Trophoblast cell (in vitro differentiated cells and primary cell): ENCODE measurements around the gene ASIC2.

Experiments used
- DNase-seq, 2 donors: peaks; one replicate each; pipeline ENCODE4 v3.0.0-alpha.2; 2016
- H2AFZ ChIP-seq: 2 replicates; pipeline ENCODE4 v1.6.1; 2013; ENCODE audit warnings: low read length, moderate library complexity, mild to moderate bottlenecking; ENCODE audit not compliant: insufficient read depth, poor library complexity
- H2AK5ac ChIP-seq: 2 replicates; pipeline ENCODE4 v1.6.1; 2013; ENCODE audit warnings: mild to moderate bottlenecking, low read length
- H2BK120ac ChIP-seq: 2 replicates; pipeline ENCODE4 v1.6.1; 2013; ENCODE audit warnings: low read length, mild to moderate bottlenecking, moderate library complexity; ENCODE audit not compliant: insufficient read depth, poor library complexity
- H2BK12ac ChIP-seq: 2 replicates; pipeline ENCODE4 v1.6.1; 2013; ENCODE audit warnings: mild to moderate bottlenecking, low read length, moderate library complexity
- H2BK5ac ChIP-seq: 2 replicates; pipeline ENCODE4 v1.6.1; 2013; ENCODE audit warnings: low read length, low read depth, moderate library complexity, mild to moderate bottlenecking; ENCODE audit not compliant: poor library complexity
- H3K14ac ChIP-seq: 2 replicates; pipeline ENCODE4 v1.6.1; 2013; ENCODE audit warnings: mild to moderate bottlenecking, low read length
- H3K18ac ChIP-seq: 2 replicates; pipeline ENCODE4 v1.6.1; 2013; ENCODE audit warnings: mild to moderate bottlenecking, low read length
- H3K23ac ChIP-seq: 2 replicates; pipeline ENCODE4 v1.6.1; 2013; ENCODE audit warnings: low read length
- H3K27ac ChIP-seq: 2 replicates; pipeline ENCODE4 v1.5.1; 2013; ENCODE audit warnings: low read depth, mild to moderate bottlenecking, inconsistent platforms, low read length, moderate library complexity
- H3K27me3 ChIP-seq: 2 replicates; pipeline ENCODE4 v1.6.1; 2013; ENCODE audit warnings: inconsistent platforms, mild to moderate bottlenecking, low read length, moderate library complexity; ENCODE audit not compliant: insufficient read depth
- H3K36me3 ChIP-seq, 2 experiments: 1 replicate in 1 of 2; 2 replicates in 1 of 2; pipeline ENCODE4 v1.6.1; 2013; ENCODE audit warnings: low read length in 2 of 2, mild to moderate bottlenecking in 2 of 2, moderate library complexity in 1 of 2; ENCODE audit not compliant: insufficient read depth in 2 of 2, control insufficient read depth in 1 of 2
- H3K4ac ChIP-seq: 2 replicates; pipeline ENCODE4 v1.6.1; 2013; ENCODE audit warnings: low read depth, mild to moderate bottlenecking, low read length, moderate library complexity
- H3K4me1 ChIP-seq, 2 experiments: 1 replicate in 1 of 2; 2 replicates in 1 of 2; pipeline ENCODE4 v1.6.1; 2013; ENCODE audit warnings: low read length in 2 of 2, mild to moderate bottlenecking in 2 of 2, moderate library complexity in 1 of 2; ENCODE audit not compliant: insufficient read depth in 2 of 2, control insufficient read depth in 1 of 2
- H3K4me2 ChIP-seq: 2 replicates; pipeline ENCODE4 v1.6.1; 2013; ENCODE audit warnings: inconsistent platforms, mild to moderate bottlenecking, low read length, moderate library complexity
- H3K4me3 ChIP-seq: 2 replicates; pipeline ENCODE4 v1.5.1; 2013; ENCODE audit warnings: mild to moderate bottlenecking, low read depth, low read length, inconsistent platforms
- H3K79me1 ChIP-seq: one replicate; pipeline ENCODE4 v1.6.1; 2013; ENCODE audit warnings: low read length
- H3K79me2 ChIP-seq: 2 replicates; pipeline ENCODE4 v1.6.1; 2013; ENCODE audit warnings: low read length, mild to moderate bottlenecking; ENCODE audit not compliant: control insufficient read depth, insufficient read depth, poor library complexity
- H3K9ac ChIP-seq: 2 replicates; pipeline ENCODE4 v1.6.1; 2013; ENCODE audit warnings: mild to moderate bottlenecking, low read length
- H3K9me3 ChIP-seq: 2 replicates; pipeline ENCODE4 v1.6.1; 2013; ENCODE audit warnings: low read depth, mild to moderate bottlenecking, control low read depth, inconsistent platforms, low read length; ENCODE audit not compliant: insufficient read depth
- H4K12ac ChIP-seq: 2 replicates; pipeline ENCODE4 v1.6.1; 2013; ENCODE audit warnings: low read depth, mild to moderate bottlenecking, low read length, moderate library complexity
- H4K8ac ChIP-seq: 2 replicates; pipeline ENCODE4 v1.6.1; 2013; ENCODE audit warnings: low read depth, mild to moderate bottlenecking, low read length, moderate library complexity
- H4K91ac ChIP-seq: one replicate; pipeline ENCODE4 v1.6.1; 2013; ENCODE audit warnings: low read depth, mild to moderate bottlenecking, low read length, moderate library complexity
- WGBS: extraction: QIAGEN DNeasy Blood & Tissue Kit; methylation state at CpG from one replicate; pipeline ENCODE4 v1.1.7; 2013; ENCODE audit warnings: missing lambda C conversion rate; ENCODE audit not compliant: insufficient read length, insufficient coverage; ENCODE audit errors: extremely low coverage; 5-methylcytosine and 5-hydroxymethylcytosine counted together

Gene ASIC2

GRCh38 chr17:33046361-33047255, 246.5 kb downstream of the ASIC2 start:
- Histone ChIP-seq H3K9ac (no peak overlapping the region), H3K4me1 (no peaks in the 10 kb centered on the region), H2BK12ac (no peak overlapping the region), H3K36me3 (no peaks in the 10 kb centered on the region), H2AFZ (no peak overlapping the region), H3K4ac (no peak overlapping the region), H3K23ac (no peak overlapping the region), H3K79me1 (no peaks in the 10 kb centered on the region), H3K79me2 (no peaks in the 10 kb centered on the region), H2AK5ac (no peak overlapping the region), H4K12ac (no peak overlapping the region), H3K9me3 (no peaks in the 10 kb centered on the region), H3K4me2 (no peak overlapping the region), H3K4me3 (no peak overlapping the region), H3K27me3 (no peaks in the 10 kb centered on the region), H3K18ac (no peak overlapping the region), H2BK120ac (no peak overlapping the region), H4K8ac (no peak overlapping the region), H4K91ac (no peak overlapping the region), H2BK5ac (no peak overlapping the region), H3K27ac (no peak overlapping the region), H3K14ac (no peak overlapping the region)
- WGBS = no CpG with 5 or more reads among the region's 10 CpGs
- DNase-seq = no peak

- Histone ChIP-seq H3K9me3 (no peaks in the 10 kb centered on the region), H3K14ac (no peak overlapping the region), H3K27me3 (no peaks in the 10 kb centered on the region), H3K4ac (no peak overlapping the region), H3K4me1 (no peaks in the 10 kb centered on the region), H3K79me1 (no peaks in the 10 kb centered on the region), H2AFZ (no peak overlapping the region), H3K18ac (no peak overlapping the region), H2BK5ac (no peak overlapping the region), H2AK5ac (no peak overlapping the region), H3K23ac (no peak overlapping the region), H4K12ac (no peak overlapping the region), H3K4me3 (no peak overlapping the region), H3K36me3 (no peaks in the 10 kb centered on the region), H3K4me2 (no peak overlapping the region), H2BK12ac (no peak overlapping the region), H4K8ac (no peak overlapping the region), H2BK120ac (no peak overlapping the region), H3K9ac (no peak overlapping the region), H3K27ac (no peak overlapping the region), H4K91ac (no peak overlapping the region), H3K79me2 (no peaks in the 10 kb centered on the region)
- no peak for DNase-seq
- no CpG with 5 or more reads among the region's 11 CpGs for WGBS
Observed at GRCh38 chr17:33045216-33045615, 247.9 kb downstream of the ASIC2 start.

- H2AFZ ChIP-seq = no peak overlapping the region
- H2BK12ac ChIP-seq = no peak overlapping the region
- H3K4me2 ChIP-seq = no peak overlapping the region
- no peak overlapping the region for H4K91ac ChIP-seq
- no peak overlapping the region for H3K4me3 ChIP-seq
- H3K27me3 ChIP-seq = no peaks in the 10 kb centered on the region
- H2AK5ac ChIP-seq = no peak overlapping the region
- WGBS = no CpG with 5 or more reads among the region's 3 CpGs
- H4K12ac ChIP-seq = no peak overlapping the region
- no peaks in the 10 kb centered on the region for H3K79me1 ChIP-seq
- DNase-seq = no peak
- no peak overlapping the region for H2BK5ac ChIP-seq
- H3K4ac ChIP-seq = no peak overlapping the region
- no peaks in the 10 kb centered on the region for H3K4me1 ChIP-seq
- H3K9ac ChIP-seq = no peak overlapping the region
- H3K27ac ChIP-seq = no peak overlapping the region
- no peak overlapping the region for H4K8ac ChIP-seq
- H3K9me3 ChIP-seq = no peaks in the 10 kb centered on the region
- no peak overlapping the region for H2BK120ac ChIP-seq
- no peaks in the 10 kb centered on the region for H3K79me2 ChIP-seq
- no peak overlapping the region for H3K23ac ChIP-seq
- no peaks in the 10 kb centered on the region for H3K36me3 ChIP-seq
- H3K14ac ChIP-seq = no peak overlapping the region
- no peak overlapping the region for H3K18ac ChIP-seq
Observed at GRCh38 chr17:33044771-33045170, 248.3 kb downstream of the ASIC2 start.

- Histone ChIP-seq H4K8ac (no peak overlapping the region), H3K23ac (no peak overlapping the region), H2BK12ac (no peak overlapping the region), H2BK5ac (no peak overlapping the region), H4K91ac (no peak overlapping the region), H3K14ac (no peak overlapping the region), H3K27me3 (no peaks in the 10 kb centered on the region), H3K4me3 (no peak overlapping the region), H3K36me3 (no peaks in the 10 kb centered on the region), H3K9ac (no peak overlapping the region), H3K4ac (no peak overlapping the region), H2BK120ac (no peak overlapping the region), H3K4me1 (no peaks in the 10 kb centered on the region), H3K79me2 (no peaks in the 10 kb centered on the region), H3K4me2 (no peak overlapping the region), H2AK5ac (no peak overlapping the region), H3K79me1 (no peaks in the 10 kb centered on the region), H3K27ac (no peak overlapping the region), H4K12ac (no peak overlapping the region), H2AFZ (no peak overlapping the region), H3K18ac (no peak overlapping the region), H3K9me3 (no peaks in the 10 kb centered on the region)
- WGBS = no CpG with 5 or more reads among the region's 4 CpGs
- DNase-seq = no peak
Observed at GRCh38 chr17:33040461-33040860, 252.6 kb downstream of the ASIC2 start.
